ENCODE results near the gene CC2D1A.

DNA sequence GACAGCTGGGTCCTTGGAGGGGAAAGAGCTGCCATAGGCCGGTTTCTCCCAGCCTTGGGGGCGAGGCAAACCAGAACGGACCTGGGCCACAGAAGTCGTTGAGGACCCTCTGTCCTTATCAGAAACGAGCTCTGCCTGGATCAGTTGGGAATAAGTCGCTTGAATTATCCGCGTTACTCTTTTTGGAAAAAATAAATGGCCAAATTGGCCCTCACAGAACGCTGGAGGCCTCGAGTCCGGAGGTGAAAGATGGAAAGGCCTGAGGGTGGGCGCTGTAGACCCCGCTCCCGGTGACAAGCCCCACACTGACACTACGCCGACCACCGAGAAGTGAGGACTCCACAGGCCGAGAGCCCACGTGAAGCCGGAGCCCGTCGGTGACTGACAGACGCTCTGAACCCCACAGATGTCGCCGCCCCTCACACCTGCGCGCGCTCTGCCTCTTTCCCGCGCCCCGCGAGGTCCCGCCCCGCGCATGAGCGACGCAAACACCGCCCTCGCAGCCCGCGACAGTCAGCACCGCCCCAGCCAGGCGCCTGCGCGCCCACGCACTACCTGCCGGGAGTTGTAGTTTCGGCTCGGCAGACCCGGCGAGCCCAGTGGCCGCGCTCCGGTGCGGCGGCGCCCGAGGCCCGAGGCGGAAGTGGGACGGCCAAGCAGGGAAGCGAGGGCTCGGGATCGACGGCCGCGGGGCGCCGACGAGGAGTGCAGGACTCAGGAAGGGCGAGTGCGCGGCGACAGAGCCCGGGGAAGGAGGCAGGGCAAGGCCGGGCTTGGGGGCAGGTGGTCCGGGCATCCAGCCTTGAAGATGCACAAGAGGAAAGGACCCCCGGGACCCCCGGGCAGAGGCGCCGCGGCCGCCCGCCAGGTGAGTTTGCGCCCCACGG is at the start of gene CC2D1A, which contains the start of gene BRME1:
- TF ChIP-seq CTCF (IDR thresholded peaks at IDR 0.05) (no peak), EZH2 (IDR thresholded peaks at IDR 0.05; ENCODE audit: borderline replicate concordance, insufficient read depth, low read depth, low read length, poor library complexity, severe bottlenecking) (no peak)

Measured in B cell (primary cell).